ENCODE results near the gene KMT5C.

The KMT5C gene

DNA sequence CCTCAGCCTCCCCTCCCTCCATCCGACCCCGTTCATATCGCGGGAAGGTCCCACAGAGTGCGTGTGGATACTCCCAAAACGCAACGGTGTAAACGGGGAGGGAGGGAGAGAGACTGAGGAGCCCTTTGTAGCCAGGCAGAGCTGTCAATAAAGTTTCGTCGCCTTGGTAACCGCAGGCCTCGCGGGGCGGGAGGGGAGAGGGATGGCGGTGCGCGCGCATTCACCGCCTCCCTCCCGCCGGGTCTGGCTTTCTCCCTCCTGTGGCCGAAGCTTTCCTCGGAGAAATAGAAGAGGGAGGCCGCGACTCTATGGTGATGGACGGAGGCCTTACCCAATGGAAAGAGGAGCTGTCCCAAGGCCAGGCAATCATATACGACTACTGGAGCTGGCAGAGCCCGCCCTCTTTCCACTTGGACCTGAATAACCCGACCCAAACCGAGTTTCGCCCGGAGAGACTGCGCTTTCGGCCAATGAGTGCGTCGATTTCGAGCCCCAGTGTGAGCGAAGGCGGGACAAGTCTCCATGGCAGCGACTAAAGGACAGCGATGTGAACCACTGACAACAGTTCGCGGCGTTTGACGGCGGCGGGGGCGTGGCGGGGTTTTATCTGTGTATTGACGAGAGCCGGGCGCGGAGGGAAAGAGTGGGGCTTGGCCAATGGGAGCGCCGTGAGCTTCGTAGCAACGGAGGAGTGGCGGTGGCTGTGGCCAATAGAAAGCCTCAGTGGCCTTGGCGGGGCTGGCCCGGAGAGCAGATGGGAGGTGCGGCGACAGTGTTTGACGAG lies at the start of gene KMT5C:
TSS of gene KMT5C (plus strand) at position 772 of the 784 bp plus-strand sequence. CDS start 2,061 bp downstream, outside the sequence.
- H3K27ac ChIP-seq (ENCODE audit: low read length) = peak within 1 kb of the TSS; percentile 87
- peaks cover 21% of the 10 kb centered on the region for H3K4me1 ChIP-seq (ENCODE audit: control insufficient read depth, insufficient read depth, low read length)
- no peaks in the 10 kb centered on the region for H3K9me3 ChIP-seq (ENCODE audit: control insufficient read depth in 2 of 2, low read length in 2 of 2)
- peaks cover 4% of the 10 kb centered on the region in 2 donors for H3K36me3 ChIP-seq (ENCODE audit: control insufficient read depth in 2 of 2, insufficient read depth in 2 of 2, low read length in 2 of 2)
- peaks cover 0 to 4% of the 10 kb centered on the region in 2 donors for H3K27me3 ChIP-seq (ENCODE audit: control insufficient read depth in 1 of 2, insufficient read depth in 2 of 2, low read length in 2 of 2)
- H3K4me3 ChIP-seq (ENCODE audit: low read length in 2 of 2) = peak within 1 kb of the TSS; percentile 86 to 96
- peak within 1 kb of the TSS; percentile 84 to 88 for H3K9ac ChIP-seq (ENCODE audit: low read length in 2 of 2)

DNA sequence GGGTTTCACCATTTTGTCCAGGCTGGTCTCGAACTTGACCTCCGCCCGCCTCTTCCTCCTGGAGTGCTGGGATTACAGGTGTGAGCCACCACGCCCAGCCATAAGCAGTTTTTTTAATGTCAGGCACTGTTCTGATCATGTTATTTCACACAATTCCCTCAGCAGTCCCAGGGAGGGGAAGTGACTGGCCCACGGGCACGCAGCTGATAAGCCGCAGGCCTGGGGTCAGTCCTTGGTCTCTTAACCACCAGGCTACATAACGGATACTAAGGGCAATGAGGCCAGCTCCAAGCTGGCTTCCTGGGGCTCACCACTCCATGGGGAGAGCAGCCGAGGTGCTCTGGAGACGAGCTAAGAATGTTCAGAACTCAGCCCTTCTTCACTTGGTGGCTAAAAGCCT lies 42.4 kb upstream of the KMT5C start:
- H3K9ac ChIP-seq (ENCODE audit: low read length in 2 of 2) = no peak overlapping the region

DNA sequence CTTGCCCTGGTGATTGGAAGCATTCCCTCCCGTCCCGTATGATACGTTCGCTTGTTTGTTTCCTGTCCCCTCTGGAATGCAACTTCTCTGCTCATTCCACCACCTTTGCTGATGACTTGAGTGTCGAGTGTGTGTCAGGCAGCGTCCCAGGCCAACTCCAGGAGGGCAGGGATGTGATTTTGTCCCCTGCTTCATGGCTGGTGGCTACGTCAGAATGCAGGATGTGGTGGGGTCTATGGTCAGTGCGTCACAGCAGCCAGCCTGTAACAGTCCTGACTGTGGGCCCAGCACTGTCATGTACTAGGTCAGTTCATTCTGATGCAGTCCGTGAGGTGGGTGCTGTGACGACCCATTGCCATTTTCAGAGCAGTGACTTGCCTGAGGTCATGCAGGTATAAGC lies 39.7 kb upstream of the KMT5C start:
- H3K27me3 ChIP-seq (ENCODE audit: control insufficient read depth in 1 of 2, insufficient read depth in 2 of 2, low read length in 2 of 2) = no peaks in the 10 kb centered on the region
- no peak overlapping the region for H3K9ac ChIP-seq (ENCODE audit: low read length in 2 of 2)

More for the DNA sequence above, 42.4 kb upstream of the KMT5C start:
- no peak overlapping the region for H3K4me3 ChIP-seq (ENCODE audit: low read length in 2 of 2)
- H3K36me3 ChIP-seq (ENCODE audit: control insufficient read depth in 2 of 2, insufficient read depth in 2 of 2, low read length in 2 of 2) = peaks cover 4 to 10% of the 10 kb centered on the region in 2 donors
- H3K27ac ChIP-seq (ENCODE audit: low read length) = no peak overlapping the region
- H3K4me1 ChIP-seq (ENCODE audit: control insufficient read depth, insufficient read depth, low read length) = peaks cover 12% of the 10 kb centered on the region
- H3K27me3 ChIP-seq (ENCODE audit: control insufficient read depth in 1 of 2, insufficient read depth in 2 of 2, low read length in 2 of 2) = no peaks in the 10 kb centered on the region
- H3K9me3 ChIP-seq (ENCODE audit: control insufficient read depth in 2 of 2, low read length in 2 of 2) = no peaks in the 10 kb centered on the region

DNA sequence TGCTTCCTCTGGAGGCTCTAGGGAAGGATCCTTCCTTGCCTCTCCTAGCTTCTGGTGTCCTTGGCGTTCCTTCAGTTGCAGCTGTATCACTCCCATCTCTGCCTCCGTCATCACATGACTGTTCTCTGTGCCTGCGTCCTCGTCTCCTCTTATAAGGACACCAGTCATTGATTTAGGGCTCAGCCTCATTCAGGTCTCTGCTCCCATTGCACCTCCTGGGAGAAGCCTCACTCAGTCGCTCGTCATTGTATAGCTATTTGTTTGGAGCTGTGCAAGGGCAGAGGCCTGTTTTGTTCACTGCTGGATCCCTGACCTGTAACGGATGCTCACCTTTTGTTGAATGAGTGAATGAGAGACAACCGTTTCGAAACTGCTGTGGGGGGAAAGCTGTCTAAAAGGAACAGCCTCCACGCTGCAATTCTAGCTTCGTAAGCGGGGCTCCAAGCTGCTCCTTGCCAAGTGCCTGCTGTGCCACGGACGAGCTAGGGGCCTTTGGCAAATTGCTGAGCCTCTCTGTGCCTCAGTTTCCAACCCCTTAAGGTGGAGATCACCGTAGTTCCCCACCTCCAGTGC lies 38.7 kb upstream of the KMT5C start:
- H3K4me3 ChIP-seq (ENCODE audit: low read length in 2 of 2) = no peak overlapping the region
- H3K9me3 ChIP-seq (ENCODE audit: control insufficient read depth in 2 of 2, low read length in 2 of 2) = no peaks in the 10 kb centered on the region
- H3K4me1 ChIP-seq (ENCODE audit: control insufficient read depth, insufficient read depth, low read length) = peaks cover 13% of the 10 kb centered on the region
- no peak overlapping the region for H3K9ac ChIP-seq (ENCODE audit: low read length in 2 of 2)
- peaks cover 13 to 16% of the 10 kb centered on the region in 2 donors for H3K36me3 ChIP-seq (ENCODE audit: control insufficient read depth in 2 of 2, insufficient read depth in 2 of 2, low read length in 2 of 2)
- no peak overlapping the region for H3K27ac ChIP-seq (ENCODE audit: low read length)
- H3K27me3 ChIP-seq (ENCODE audit: control insufficient read depth in 1 of 2, insufficient read depth in 2 of 2, low read length in 2 of 2) = no peaks in the 10 kb centered on the region

More for the DNA sequence above, 39.7 kb upstream of the KMT5C start:
- H3K9me3 ChIP-seq (ENCODE audit: control insufficient read depth in 2 of 2, low read length in 2 of 2) = no peaks in the 10 kb centered on the region
- no peak overlapping the region for H3K4me3 ChIP-seq (ENCODE audit: low read length in 2 of 2)
- H3K27ac ChIP-seq (ENCODE audit: low read length) = no peak overlapping the region
- H3K36me3 ChIP-seq (ENCODE audit: control insufficient read depth in 2 of 2, insufficient read depth in 2 of 2, low read length in 2 of 2) = peaks cover 13 to 17% of the 10 kb centered on the region in 2 donors
- H3K4me1 ChIP-seq (ENCODE audit: control insufficient read depth, insufficient read depth, low read length) = peaks cover 13% of the 10 kb centered on the region

DNA sequence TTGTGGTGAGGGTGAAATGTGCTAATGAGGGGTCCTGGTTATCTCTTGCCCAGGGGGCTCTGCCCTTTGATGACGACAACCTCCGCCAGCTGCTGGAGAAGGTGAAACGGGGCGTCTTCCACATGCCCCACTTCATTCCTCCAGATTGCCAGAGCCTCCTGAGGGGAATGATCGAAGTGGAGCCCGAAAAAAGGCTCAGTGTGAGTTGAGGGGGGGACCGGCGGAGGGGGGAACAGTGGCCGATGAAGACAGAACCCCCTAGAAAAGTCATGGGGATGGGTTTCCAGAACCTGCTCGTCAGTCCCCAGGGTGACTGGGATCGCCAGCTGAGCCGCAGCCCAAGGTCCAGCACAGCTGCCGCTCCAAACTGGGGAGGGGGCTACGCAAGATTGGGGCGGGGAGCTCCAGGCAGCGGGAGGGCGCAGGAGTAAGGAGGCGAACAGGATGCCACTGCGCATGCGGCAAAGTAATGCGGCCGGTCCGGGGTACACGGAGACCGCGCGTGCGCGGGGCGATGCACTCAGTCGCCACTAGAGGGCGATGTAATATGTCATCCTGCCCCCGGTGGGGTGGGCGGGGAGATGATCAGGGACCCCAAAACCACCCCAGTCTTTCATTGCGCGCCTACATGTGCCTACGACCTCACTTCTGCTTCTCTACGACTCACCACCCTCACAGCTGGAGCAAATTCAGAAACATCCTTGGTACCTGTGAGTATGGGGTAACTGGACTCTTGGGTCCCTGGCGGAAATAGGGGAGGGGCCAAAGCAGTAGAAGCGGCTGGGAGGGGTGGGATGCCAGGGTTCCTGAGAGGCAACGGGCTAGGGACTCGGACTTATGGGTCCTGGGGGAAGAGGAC lies 38.0 kb upstream of the KMT5C start:
- Histone ChIP-seq H3K4me3 (ENCODE audit: low read length in 2 of 2) (peak overlapping the region in 1 of 2 donors; percentile 71), H3K36me3 (ENCODE audit: control insufficient read depth in 2 of 2, insufficient read depth in 2 of 2, low read length in 2 of 2) (peaks cover 17 to 21% of the 10 kb centered on the region in 2 donors), H3K9me3 (ENCODE audit: control insufficient read depth in 2 of 2, low read length in 2 of 2) (no peaks in the 10 kb centered on the region), H3K27me3 (ENCODE audit: control insufficient read depth in 1 of 2, insufficient read depth in 2 of 2, low read length in 2 of 2) (no peaks in the 10 kb centered on the region), H3K9ac (ENCODE audit: low read length in 2 of 2) (peak overlapping the region; percentile 30 to 36), H3K27ac (ENCODE audit: low read length) (no peak overlapping the region), H3K4me1 (ENCODE audit: control insufficient read depth, insufficient read depth, low read length) (peaks cover 13% of the 10 kb centered on the region)

DNA sequence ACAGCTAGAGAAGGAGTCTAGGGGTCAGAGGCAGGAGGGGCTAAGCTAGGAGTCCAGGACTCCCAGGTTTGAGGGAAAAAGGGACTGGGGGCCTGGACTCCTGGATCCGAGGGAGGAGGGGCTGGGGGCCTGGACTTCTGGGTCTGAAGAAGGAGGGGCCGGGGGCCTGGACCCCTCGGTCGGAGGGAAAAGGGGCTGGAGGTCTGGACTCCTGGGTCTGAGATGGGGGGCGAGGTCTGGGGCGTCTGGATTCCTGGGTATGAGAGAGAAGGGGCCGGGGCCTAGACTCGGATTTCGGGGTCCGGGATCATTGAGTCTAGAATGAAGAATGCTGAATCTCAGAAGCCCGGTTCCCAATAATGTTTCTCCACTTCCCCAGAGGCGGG lies 37.4 kb upstream of the KMT5C start:
- H3K4me1 ChIP-seq (ENCODE audit: control insufficient read depth, insufficient read depth, low read length) = peaks cover 13% of the 10 kb centered on the region
- H3K9ac ChIP-seq (ENCODE audit: low read length in 2 of 2) = no peak overlapping the region
- H3K36me3 ChIP-seq (ENCODE audit: control insufficient read depth in 2 of 2, insufficient read depth in 2 of 2, low read length in 2 of 2) = peaks cover 22 to 24% of the 10 kb centered on the region in 2 donors
- H3K4me3 ChIP-seq (ENCODE audit: low read length in 2 of 2) = peak overlapping the region in 1 of 2 donors; percentile 71
- H3K9me3 ChIP-seq (ENCODE audit: control insufficient read depth in 2 of 2, low read length in 2 of 2) = no peaks in the 10 kb centered on the region
- H3K27ac ChIP-seq (ENCODE audit: low read length) = no peak overlapping the region
- H3K27me3 ChIP-seq (ENCODE audit: control insufficient read depth in 1 of 2, insufficient read depth in 2 of 2, low read length in 2 of 2) = no peaks in the 10 kb centered on the region

DNA sequence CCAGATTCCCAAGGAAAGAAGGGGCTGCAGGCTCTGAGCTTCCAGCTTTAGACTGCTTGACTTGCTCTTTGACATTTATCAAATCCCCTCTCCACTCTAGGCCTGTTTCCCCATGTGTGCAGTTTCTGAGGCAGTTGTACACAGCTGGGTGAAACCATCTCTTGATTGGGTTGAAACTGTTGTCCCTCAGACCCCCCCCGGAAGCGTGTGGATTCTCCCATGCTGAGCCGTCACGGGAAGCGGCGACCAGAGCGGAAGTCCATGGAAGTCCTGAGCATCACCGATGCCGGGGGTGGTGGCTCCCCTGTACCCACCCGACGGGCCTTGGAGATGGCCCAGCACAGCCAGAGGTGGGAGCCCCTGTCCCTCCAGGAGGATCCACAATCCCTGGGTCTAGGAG lies 36.2 kb upstream of the KMT5C start:
- no peak overlapping the region for H3K4me3 ChIP-seq (ENCODE audit: low read length in 2 of 2)
- H3K27ac ChIP-seq (ENCODE audit: low read length) = no peak overlapping the region
- peaks cover 13% of the 10 kb centered on the region for H3K4me1 ChIP-seq (ENCODE audit: control insufficient read depth, insufficient read depth, low read length)
- H3K27me3 ChIP-seq (ENCODE audit: control insufficient read depth in 1 of 2, insufficient read depth in 2 of 2, low read length in 2 of 2) = no peaks in the 10 kb centered on the region
- peaks cover 22 to 26% of the 10 kb centered on the region in 2 donors for H3K36me3 ChIP-seq (ENCODE audit: control insufficient read depth in 2 of 2, insufficient read depth in 2 of 2, low read length in 2 of 2)
- H3K9ac ChIP-seq (ENCODE audit: low read length in 2 of 2) = no peak overlapping the region
- H3K9me3 ChIP-seq (ENCODE audit: control insufficient read depth in 2 of 2, low read length in 2 of 2) = no peaks in the 10 kb centered on the region

DNA sequence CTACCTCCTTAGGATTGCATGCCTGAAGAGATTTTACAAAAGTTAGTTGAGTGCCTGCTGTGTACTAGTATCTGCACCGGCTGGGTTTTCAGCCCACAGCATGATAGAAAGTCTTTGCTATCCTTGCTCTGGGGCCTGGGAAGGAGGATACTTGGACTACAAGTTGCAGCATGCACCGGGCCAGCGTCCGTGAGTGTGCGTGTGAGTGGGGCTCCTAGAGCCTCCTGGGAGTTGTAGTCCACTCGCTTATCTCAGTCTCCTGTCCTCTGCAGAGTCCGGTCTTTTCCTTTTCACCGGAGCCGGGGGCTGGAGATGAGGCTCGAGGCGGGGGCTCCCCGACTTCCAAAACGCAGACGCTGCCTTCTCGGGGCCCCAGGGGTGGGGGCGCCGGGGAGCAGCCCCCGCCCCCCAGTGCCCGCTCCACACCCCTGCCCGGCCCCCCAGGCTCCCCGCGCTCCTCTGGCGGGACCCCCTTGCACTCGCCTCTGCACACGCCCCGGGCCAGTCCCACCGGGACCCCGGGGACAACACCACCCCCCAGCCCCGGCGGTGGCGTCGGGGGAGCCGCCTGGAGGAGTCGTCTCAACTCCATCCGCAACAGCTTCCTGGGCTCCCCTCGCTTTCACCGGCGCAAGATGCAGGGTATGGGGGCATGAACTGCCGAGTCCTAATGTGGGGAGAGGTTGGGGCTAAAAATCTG lies 35.2 kb upstream of the KMT5C start:
- peaks cover 13% of the 10 kb centered on the region for H3K4me1 ChIP-seq (ENCODE audit: control insufficient read depth, insufficient read depth, low read length)
- H3K27me3 ChIP-seq (ENCODE audit: control insufficient read depth in 1 of 2, insufficient read depth in 2 of 2, low read length in 2 of 2) = no peaks in the 10 kb centered on the region
- H3K4me3 ChIP-seq (ENCODE audit: low read length in 2 of 2) = no peak overlapping the region
- peaks cover 23 to 30% of the 10 kb centered on the region in 2 donors for H3K36me3 ChIP-seq (ENCODE audit: control insufficient read depth in 2 of 2, insufficient read depth in 2 of 2, low read length in 2 of 2)
- H3K27ac ChIP-seq (ENCODE audit: low read length) = no peak overlapping the region
- no peak overlapping the region for H3K9ac ChIP-seq (ENCODE audit: low read length in 2 of 2)
- H3K9me3 ChIP-seq (ENCODE audit: control insufficient read depth in 2 of 2, low read length in 2 of 2) = no peaks in the 10 kb centered on the region

DNA sequence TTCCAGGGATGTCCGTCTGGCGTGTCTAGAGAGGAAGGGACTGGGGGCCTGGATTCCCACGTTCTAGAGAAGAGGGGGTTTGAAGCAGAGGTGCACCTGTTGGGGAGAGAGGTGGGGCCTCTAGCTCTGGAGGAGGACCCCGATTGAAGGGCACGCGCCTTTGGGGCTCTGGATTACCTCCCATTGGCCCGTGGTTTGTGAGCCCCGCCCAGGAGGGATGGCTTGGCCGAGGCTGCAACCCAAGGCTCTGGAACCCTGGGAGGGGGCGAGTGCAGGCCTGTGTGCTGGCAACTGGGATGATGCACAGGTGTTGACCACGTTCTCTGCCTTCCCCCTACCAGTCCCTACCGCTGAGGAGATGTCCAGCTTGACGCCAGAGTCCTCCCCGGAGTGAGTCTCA lies 34.7 kb upstream of the KMT5C start:
- H3K9ac ChIP-seq (ENCODE audit: low read length in 2 of 2) = no peak overlapping the region
- peaks cover 24 to 30% of the 10 kb centered on the region in 2 donors for H3K36me3 ChIP-seq (ENCODE audit: control insufficient read depth in 2 of 2, insufficient read depth in 2 of 2, low read length in 2 of 2)
- H3K9me3 ChIP-seq (ENCODE audit: control insufficient read depth in 2 of 2, low read length in 2 of 2) = no peaks in the 10 kb centered on the region
- no peak overlapping the region for H3K27ac ChIP-seq (ENCODE audit: low read length)
- H3K4me3 ChIP-seq (ENCODE audit: low read length in 2 of 2) = no peak overlapping the region
- no peaks in the 10 kb centered on the region for H3K27me3 ChIP-seq (ENCODE audit: control insufficient read depth in 1 of 2, insufficient read depth in 2 of 2, low read length in 2 of 2)
- H3K4me1 ChIP-seq (ENCODE audit: control insufficient read depth, insufficient read depth, low read length) = peaks cover 13% of the 10 kb centered on the region

DNA sequence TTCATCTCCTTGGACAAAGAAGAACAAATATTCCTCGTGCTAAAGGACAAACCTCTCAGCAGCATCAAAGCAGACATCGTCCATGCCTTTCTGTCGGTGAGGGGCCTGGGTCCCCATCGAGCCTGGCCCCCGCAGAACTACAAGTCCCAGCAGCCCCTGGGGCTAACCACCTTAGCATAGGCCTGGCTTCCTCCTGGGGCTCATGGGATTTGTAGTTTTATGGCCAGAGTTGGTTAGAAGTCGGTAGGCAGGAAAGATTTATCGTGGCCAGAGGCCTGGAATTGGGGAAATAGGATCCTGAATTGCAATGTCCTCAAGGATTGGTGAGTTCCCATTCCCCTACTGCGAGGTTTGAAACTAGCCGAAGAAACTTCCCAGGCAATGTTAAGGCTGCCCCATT lies 34.2 kb upstream of the KMT5C start:
- Histone ChIP-seq H3K27ac (ENCODE audit: low read length) (no peak overlapping the region), H3K9me3 (ENCODE audit: control insufficient read depth in 2 of 2, low read length in 2 of 2) (no peaks in the 10 kb centered on the region), H3K36me3 (ENCODE audit: control insufficient read depth in 2 of 2, insufficient read depth in 2 of 2, low read length in 2 of 2) (peaks cover 24 to 31% of the 10 kb centered on the region in 2 donors), H3K4me3 (ENCODE audit: low read length in 2 of 2) (no peak overlapping the region), H3K27me3 (ENCODE audit: control insufficient read depth in 1 of 2, insufficient read depth in 2 of 2, low read length in 2 of 2) (no peaks in the 10 kb centered on the region), H3K4me1 (ENCODE audit: control insufficient read depth, insufficient read depth, low read length) (peaks cover 13% of the 10 kb centered on the region), H3K9ac (ENCODE audit: low read length in 2 of 2) (no peak overlapping the region)

All from stomach smooth muscle (tissue), 2 donors.